ENCODE data around the gene DPP8. TPM values are rescaled to one million over a fixed set of nuclear protein-coding genes. Genes with fewer than 3 reads are reported as not detected.

DPP8 gene

Small RNA genes lying within 50 kb of the gene (small RNA-seq; reads per million reads assigned to genes)
- gene AC105129.1 (ENCODE audit: insufficient read depth) (not detected), gene RF00019 (ENCODE audit: insufficient read depth) (not detected), gene RNU6-19P (ENCODE audit: insufficient read depth) (not detected)
